ENCODE results near the gene ACVR1C.

ACVR1C gene

DNA sequence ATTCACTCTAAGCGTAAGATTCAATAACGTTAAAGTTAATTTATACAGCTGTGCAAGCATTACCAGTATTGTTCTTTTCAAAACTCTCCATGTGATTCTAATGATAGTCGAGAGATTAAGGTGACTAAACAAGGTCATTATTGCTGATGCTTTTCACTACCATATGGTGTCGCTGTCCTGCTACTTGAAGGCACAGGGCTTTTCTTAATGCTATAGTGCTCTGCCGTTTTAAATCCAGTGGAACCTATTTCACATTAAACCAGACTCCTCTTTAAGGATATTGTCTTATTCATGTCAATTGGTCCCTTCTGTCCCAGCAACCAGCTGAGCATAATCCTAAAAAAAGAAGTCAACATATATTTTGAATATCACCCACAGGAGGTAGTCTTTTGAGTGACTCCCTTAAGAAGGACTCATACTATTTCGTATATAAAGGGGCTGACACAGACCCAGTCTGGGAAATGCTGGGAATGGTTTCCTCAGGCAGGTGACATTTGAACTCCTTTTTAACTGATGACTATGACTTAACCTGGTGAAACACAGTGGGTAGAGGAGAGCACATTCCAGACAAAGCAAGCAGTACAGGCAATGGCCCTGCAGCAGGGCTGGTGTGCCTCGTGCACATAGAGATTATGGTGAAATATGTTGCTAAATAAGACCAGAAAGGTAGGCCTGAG lies 130.9 kb downstream of the ACVR1C start:
- TF ChIP-seq CTCF (IDR thresholded peaks at IDR 0.05; ENCODE audit: low read depth, low read length) = peak; percentile 71
- DNase-seq (ENCODE audit: extremely low read depth, low read depth) = peak; percentile 4

- peak; percentile 73 for TF ChIP-seq CTCF (IDR thresholded peaks at IDR 0.05; ENCODE audit: low read depth, low read length)
- DNase-seq (ENCODE audit: extremely low read depth, low read depth) = no peak
Measured at GRCh38 chr2:157492189-157492773, 136.4 kb downstream of the ACVR1C start.

GRCh38 chr2:157489983-157490382 lies 138.7 kb downstream of the ACVR1C start:
- DNase-seq (ENCODE audit: extremely low read depth, low read depth) = no peak
- no peak for TF ChIP-seq CTCF (IDR thresholded peaks at IDR 0.05; ENCODE audit: low read depth, low read length)

DNA sequence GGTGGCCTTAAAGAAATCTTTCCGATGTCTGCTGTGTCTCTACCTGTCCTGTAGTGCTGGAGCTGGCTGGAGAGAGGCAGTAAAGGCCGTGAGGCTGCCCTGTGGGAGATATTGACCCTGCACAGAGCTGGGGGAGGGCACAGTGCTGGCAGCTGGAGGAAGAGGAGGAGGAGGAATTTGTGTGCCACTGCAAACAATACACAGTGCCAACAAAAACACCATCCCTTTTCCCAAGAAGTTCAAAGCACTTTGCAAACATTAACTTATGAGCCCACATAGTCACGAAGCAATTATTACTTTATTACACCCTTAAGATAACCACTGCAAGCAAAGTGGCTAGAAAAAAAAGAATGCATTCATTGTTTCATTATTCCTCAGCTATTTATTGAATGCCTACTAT lies 139.8 kb downstream of the ACVR1C start:
- TF ChIP-seq CTCF (IDR thresholded peaks at IDR 0.05; ENCODE audit: low read depth, low read length) = no peak
- no peak for DNase-seq (ENCODE audit: extremely low read depth, low read depth)

DNA sequence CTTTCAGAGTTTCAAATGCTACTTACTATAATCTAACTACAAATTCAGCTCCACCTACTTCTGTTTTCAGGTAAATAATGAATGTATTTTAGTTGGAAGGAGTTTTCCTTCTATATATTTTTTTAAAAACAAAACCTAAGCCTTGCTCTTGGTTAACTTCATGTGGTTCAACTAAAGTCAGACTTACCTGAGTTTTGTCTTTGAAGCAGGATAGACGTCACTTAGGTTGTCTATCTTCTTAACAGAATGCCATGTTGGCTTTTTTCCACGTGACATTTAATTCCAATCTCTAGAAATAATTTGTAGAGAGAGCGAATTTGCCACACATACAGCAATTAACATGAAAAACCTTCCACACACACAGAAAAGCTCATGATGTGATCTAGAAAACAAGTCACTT lies 140.9 kb downstream of the ACVR1C start:
- DNase-seq (ENCODE audit: extremely low read depth, low read depth) = no peak
- no peak for TF ChIP-seq CTCF (IDR thresholded peaks at IDR 0.05; ENCODE audit: low read depth, low read length)

DNA sequence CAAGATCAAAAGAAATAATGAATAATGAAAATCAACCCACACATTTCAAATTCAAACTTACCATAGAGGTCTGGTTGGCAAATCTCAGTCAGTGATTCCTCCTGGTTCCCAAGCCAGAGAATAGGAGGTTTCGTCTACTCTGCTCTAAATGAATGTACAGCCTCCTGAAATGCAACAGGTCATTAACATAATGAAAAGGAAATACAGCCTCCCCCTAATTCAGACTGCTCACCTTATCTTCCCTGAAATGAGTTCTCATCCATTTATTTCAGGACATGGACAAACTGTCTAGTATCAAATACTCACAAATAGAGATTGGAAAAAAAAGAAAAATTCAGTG lies 141.4 kb downstream of the ACVR1C start:
- no peak for DNase-seq (ENCODE audit: extremely low read depth, low read depth)
- no peak for TF ChIP-seq CTCF (IDR thresholded peaks at IDR 0.05; ENCODE audit: low read depth, low read length)

DNA sequence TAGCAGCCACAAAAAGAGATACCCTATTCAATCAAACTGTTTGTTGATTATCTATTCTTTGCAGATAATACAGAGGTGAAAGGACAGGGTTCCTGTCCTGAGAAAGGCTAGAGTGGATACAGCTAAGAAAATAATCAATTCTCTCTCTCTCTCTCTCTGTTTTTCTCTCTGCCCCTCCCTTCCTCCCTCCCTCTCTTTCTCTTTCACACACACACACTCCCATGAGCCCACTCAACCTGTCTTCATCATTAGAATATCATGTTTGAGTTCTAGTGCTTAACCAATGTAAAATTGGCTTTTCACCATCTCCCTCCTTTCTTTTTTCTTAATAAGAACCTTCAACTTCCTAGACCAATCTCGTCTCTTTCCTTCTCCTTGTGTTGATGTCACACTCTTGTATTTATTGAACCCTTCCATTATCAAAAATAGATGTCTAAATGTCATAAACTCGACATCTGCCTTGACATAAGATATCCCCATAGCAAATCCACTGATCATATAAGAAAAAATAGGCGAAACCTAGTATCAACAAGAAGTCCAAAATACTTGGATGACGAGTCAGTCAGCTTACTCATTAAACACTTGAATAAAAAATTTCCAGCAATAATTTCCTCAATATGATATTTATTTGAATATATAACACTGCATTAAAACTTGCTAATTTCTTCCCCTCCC lies 141.9 kb downstream of the ACVR1C start:
- TF ChIP-seq CTCF (IDR thresholded peaks at IDR 0.05; ENCODE audit: low read depth, low read length) = no peak

More for the DNA sequence above, 141.9 kb downstream of the ACVR1C start:
- no peak for DNase-seq (ENCODE audit: extremely low read depth, low read depth)
